ENCODE results near the gene FOXO3. TPM values are rescaled to one million over a fixed set of nuclear protein-coding genes. Genes with fewer than 3 reads are reported as not detected.
A peak's percentile ranks its signal among the peaks of the same experiment; 100 is the strongest.

The FOXO3 gene
- total and polyA plus RNA-seq, 4 donors, result 11.0 to 89.6 (median 44.1) TPM

DNA sequence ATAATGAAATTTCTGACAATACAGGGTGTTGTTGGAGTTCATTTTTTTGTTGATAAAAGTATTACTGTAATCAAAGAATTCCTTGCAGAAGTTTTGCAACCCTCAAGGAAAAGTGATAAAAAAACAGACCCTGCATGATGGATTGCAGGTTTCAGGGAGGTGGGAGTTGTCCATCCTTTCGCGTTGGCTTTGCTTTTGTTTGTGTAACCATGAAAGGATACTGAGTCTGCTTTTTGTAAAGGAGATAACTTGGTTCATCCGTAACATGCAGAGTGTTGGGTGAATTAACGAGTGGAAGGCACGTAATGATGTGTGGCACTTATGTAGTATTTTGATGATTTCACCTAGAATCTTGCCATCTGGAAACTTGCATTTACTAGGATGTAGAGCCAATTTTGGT is 23.6 kb downstream of the FOXO3 start:
- ATAC-seq (ENCODE audit: low FRiP score) (no peak), DNase-seq (no peak)
- no peak overlapping the region for H3K27ac ChIP-seq (ENCODE audit: low read depth in 1 of 2, low read length in 2 of 2)
- no peak overlapping the region for H3K4me3 ChIP-seq (ENCODE audit: low read length in 2 of 2)
- H3K4me1 ChIP-seq (ENCODE audit: control insufficient read depth in 1 of 2, insufficient read depth in 2 of 2, low read length in 2 of 2), result peaks cover 21 to 47% of the 10 kb centered on the region in 2 donors
- no peaks in the 10 kb centered on the region for H3K9me3 ChIP-seq (ENCODE audit: control insufficient read depth, low read length)
- intact Hi-C loops (cut with DNase I), result loop anchor here (5.0 kb wide), 2 partner anchors 33 to 68 kb away; no protein-coding TSS in a partner anchor
- WGBS, 2 donors, result 28 to 36% methylated on average over 5 of the region's 5 CpGs
- H3K36me3 ChIP-seq (ENCODE audit: control insufficient read depth in 1 of 2, insufficient read depth in 2 of 2, low read length in 1 of 2), result peaks cover 0 to 3% of the 10 kb centered on the region in 2 donors
- no peaks in the 10 kb centered on the region for H3K27me3 ChIP-seq (ENCODE audit: control insufficient read depth in 1 of 2, insufficient read depth in 2 of 2, low read length in 1 of 2)

DNA sequence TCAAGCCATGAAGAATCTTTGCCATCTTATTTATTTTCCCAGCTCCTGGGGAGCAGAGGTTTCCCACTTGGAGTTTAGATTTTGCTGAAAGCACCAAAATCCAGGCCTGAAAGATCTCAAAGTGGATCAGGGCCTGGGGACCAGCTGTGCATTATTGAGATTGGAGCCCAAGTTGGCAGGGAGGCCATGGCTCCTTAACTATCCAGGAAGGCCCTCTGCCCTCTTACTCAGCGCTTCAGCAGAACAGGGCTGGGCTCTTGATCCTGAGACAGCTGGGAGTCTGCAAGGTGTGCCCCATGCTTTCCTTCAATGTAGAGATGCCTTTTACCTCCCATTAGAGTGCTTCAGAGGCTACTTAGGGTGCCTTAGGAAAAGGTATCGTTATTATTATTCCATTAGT is 24.6 kb downstream of the FOXO3 start:
- 90 to 94% methylated on average over 2 of the region's 2 CpGs for WGBS, 2 donors
- peaks cover 18 to 43% of the 10 kb centered on the region in 2 donors for H3K4me1 ChIP-seq (ENCODE audit: control insufficient read depth in 1 of 2, insufficient read depth in 2 of 2, low read length in 2 of 2)
- intact Hi-C loops (cut with DNase I), result no loop called here

DNA sequence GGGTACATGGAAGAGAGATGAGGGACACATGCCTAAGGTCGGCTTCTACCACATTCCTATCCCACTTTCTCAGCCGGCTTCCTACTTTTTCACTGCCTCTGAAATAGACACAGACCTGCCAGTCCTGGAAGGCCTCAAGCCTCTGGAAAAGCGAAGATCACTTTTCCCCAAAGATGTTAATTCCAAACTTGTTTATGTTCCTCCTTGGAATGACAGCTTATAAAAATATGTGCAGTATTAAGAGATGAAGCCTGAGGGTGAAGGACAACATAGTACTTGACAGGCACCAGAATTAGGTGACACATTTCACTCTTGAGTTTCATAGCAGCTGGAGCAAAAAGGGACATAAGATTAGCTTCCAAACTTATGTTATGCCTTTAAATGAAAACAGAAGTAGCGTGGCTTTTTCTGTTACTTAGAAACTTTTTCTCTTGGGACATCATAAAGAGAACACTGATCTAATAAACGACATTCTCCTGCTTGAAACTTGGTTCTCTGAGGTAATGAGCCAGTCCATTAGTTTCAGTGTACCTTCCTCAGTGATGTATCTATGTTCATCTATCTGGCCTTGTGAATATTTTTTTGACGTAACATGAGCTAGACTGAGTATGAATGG is 25.3 kb downstream of the FOXO3 start:
- intact Hi-C loops (cut with DNase I), result no loop called here
- H3K27ac ChIP-seq (ENCODE audit: low read depth in 1 of 2, low read length in 2 of 2), result peak overlapping the region in 1 of 2 donors; percentile 4
- no peak overlapping the region for H3K4me3 ChIP-seq (ENCODE audit: low read length in 2 of 2)
- peaks cover 0 to 2% of the 10 kb centered on the region in 2 donors for H3K36me3 ChIP-seq (ENCODE audit: control insufficient read depth in 1 of 2, insufficient read depth in 2 of 2, low read length in 1 of 2)
- DNase-seq, result no peak
- no peaks in the 10 kb centered on the region for H3K27me3 ChIP-seq (ENCODE audit: control insufficient read depth in 1 of 2, insufficient read depth in 2 of 2, low read length in 1 of 2)
- no peak for ATAC-seq (ENCODE audit: low FRiP score)
- 44% methylated on average over 6 of the region's 6 CpGs for WGBS, 2 donors
- peaks cover 22 to 41% of the 10 kb centered on the region in 2 donors for H3K4me1 ChIP-seq (ENCODE audit: control insufficient read depth in 1 of 2, insufficient read depth in 2 of 2, low read length in 2 of 2)
- H3K9me3 ChIP-seq (ENCODE audit: control insufficient read depth, low read length), result no peaks in the 10 kb centered on the region

More for the DNA sequence above, 24.6 kb downstream of the FOXO3 start:
- Histone ChIP-seq H3K27me3 (ENCODE audit: control insufficient read depth in 1 of 2, insufficient read depth in 2 of 2, low read length in 1 of 2) (no peaks in the 10 kb centered on the region), H3K36me3 (ENCODE audit: control insufficient read depth in 1 of 2, insufficient read depth in 2 of 2, low read length in 1 of 2) (peaks cover 0 to 3% of the 10 kb centered on the region in 2 donors), H3K9me3 (ENCODE audit: control insufficient read depth, low read length) (no peaks in the 10 kb centered on the region), H3K27ac (ENCODE audit: low read depth in 1 of 2, low read length in 2 of 2) (peak overlapping the region; percentile 30 to 37), H3K4me3 (ENCODE audit: low read length in 2 of 2) (no peak overlapping the region)
- no peak for DNase-seq
- ATAC-seq (ENCODE audit: low FRiP score), result no peak

GRCh38 chr6:108587258-108588059 is 26.7 kb downstream of the FOXO3 start:
- ATAC-seq (ENCODE audit: low FRiP score), result no peak
- H3K4me3 ChIP-seq (ENCODE audit: low read length in 2 of 2), result no peak overlapping the region
- peaks cover 29 to 50% of the 10 kb centered on the region in 2 donors for H3K4me1 ChIP-seq (ENCODE audit: control insufficient read depth in 1 of 2, insufficient read depth in 2 of 2, low read length in 2 of 2)
- peaks cover 0 to 2% of the 10 kb centered on the region in 2 donors for H3K36me3 ChIP-seq (ENCODE audit: control insufficient read depth in 1 of 2, insufficient read depth in 2 of 2, low read length in 1 of 2)
- intact Hi-C loops (cut with DNase I), result no loop called here
- no peaks in the 10 kb centered on the region for H3K9me3 ChIP-seq (ENCODE audit: control insufficient read depth, low read length)
- 56 to 64% methylated on average over 9 of the region's 9 CpGs for WGBS, 2 donors
- no peak for DNase-seq
- H3K27ac ChIP-seq (ENCODE audit: low read depth in 1 of 2, low read length in 2 of 2), result peak overlapping the region in 1 of 2 donors; percentile 47
- no peaks in the 10 kb centered on the region for H3K27me3 ChIP-seq (ENCODE audit: control insufficient read depth in 1 of 2, insufficient read depth in 2 of 2, low read length in 1 of 2)

DNA sequence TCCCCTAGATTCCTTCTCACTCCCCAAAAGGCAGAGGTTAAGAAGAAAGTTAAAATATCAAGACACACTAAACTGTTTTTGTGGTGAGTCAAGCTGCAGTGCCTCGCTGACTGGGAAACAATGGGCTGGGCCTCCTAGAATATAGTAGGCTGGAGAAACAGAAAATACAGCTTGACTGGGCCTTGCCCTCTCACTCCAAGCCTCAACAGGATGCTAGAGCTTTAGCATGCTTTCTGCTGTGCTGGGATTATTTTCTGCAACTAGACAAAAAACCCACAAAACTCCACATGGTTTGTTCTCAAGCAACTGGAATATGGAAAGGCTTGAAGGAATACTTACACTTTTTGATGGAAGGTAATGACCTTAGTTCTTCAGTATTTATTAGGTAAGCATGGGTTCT is 27.9 kb downstream of the FOXO3 start:
- ATAC-seq (ENCODE audit: low FRiP score), result peak; percentile 66
- Histone ChIP-seq H3K9me3 (ENCODE audit: control insufficient read depth, low read length) (no peaks in the 10 kb centered on the region), H3K27me3 (ENCODE audit: control insufficient read depth in 1 of 2, insufficient read depth in 2 of 2, low read length in 1 of 2) (no peaks in the 10 kb centered on the region), H3K4me1 (ENCODE audit: control insufficient read depth in 1 of 2, insufficient read depth in 2 of 2, low read length in 2 of 2) (peaks cover 26 to 45% of the 10 kb centered on the region in 2 donors), H3K4me3 (ENCODE audit: low read length in 2 of 2) (no peak overlapping the region), H3K36me3 (ENCODE audit: control insufficient read depth in 1 of 2, insufficient read depth in 2 of 2, low read length in 1 of 2) (peaks cover 0 to 2% of the 10 kb centered on the region in 2 donors), H3K27ac (ENCODE audit: low read depth in 1 of 2, low read length in 2 of 2) (peak overlapping the region; percentile 72 to 94)
- intact Hi-C loops (cut with DNase I), result no loop called here
- WGBS, 2 donors, result 0 to 4% methylated on average over 1 of the region's 1 CpG
- DNase-seq, result peak in 1 of 2 donors; percentile 53

- ATAC-seq (ENCODE audit: low FRiP score), result peak; percentile 91
- H3K36me3 ChIP-seq (ENCODE audit: control insufficient read depth in 1 of 2, insufficient read depth in 2 of 2, low read length in 1 of 2), result peaks cover 0 to 2% of the 10 kb centered on the region in 2 donors
- 1 to 4% methylated on average over 6 of the region's 6 CpGs for WGBS, 2 donors
- no peaks in the 10 kb centered on the region for H3K27me3 ChIP-seq (ENCODE audit: control insufficient read depth in 1 of 2, insufficient read depth in 2 of 2, low read length in 1 of 2)
- H3K4me3 ChIP-seq (ENCODE audit: low read length in 2 of 2), result peak overlapping the region in 1 of 2 donors; percentile 14
- peak; percentile 71 to 79 for DNase-seq
- peaks cover 28 to 38% of the 10 kb centered on the region in 2 donors for H3K4me1 ChIP-seq (ENCODE audit: control insufficient read depth in 1 of 2, insufficient read depth in 2 of 2, low read length in 2 of 2)
- intact Hi-C loops (cut with DNase I), result no loop called here
- H3K9me3 ChIP-seq (ENCODE audit: control insufficient read depth, low read length), result no peaks in the 10 kb centered on the region
- peak overlapping the region in 1 of 2 donors; percentile 68 for H3K27ac ChIP-seq (ENCODE audit: low read depth in 1 of 2, low read length in 2 of 2)
Measured at GRCh38 chr6:108589244-108589791, 28.6 kb downstream of the FOXO3 start.

GRCh38 chr6:108591040-108591816 is 30.5 kb downstream of the FOXO3 start:
- ATAC-seq (ENCODE audit: low FRiP score) (no peak), DNase-seq (no peak)
- WGBS, 2 donors, result 25 to 29% methylated on average over 8 of the region's 8 CpGs
- Histone ChIP-seq H3K27me3 (ENCODE audit: control insufficient read depth in 1 of 2, insufficient read depth in 2 of 2, low read length in 1 of 2) (no peaks in the 10 kb centered on the region), H3K36me3 (ENCODE audit: control insufficient read depth in 1 of 2, insufficient read depth in 2 of 2, low read length in 1 of 2) (peaks cover 0 to 2% of the 10 kb centered on the region in 2 donors), H3K9me3 (ENCODE audit: control insufficient read depth, low read length) (no peaks in the 10 kb centered on the region), H3K4me3 (ENCODE audit: low read length in 2 of 2) (no peak overlapping the region), H3K4me1 (ENCODE audit: control insufficient read depth in 1 of 2, insufficient read depth in 2 of 2, low read length in 2 of 2) (peaks cover 32 to 33% of the 10 kb centered on the region in 2 donors), H3K27ac (ENCODE audit: low read depth in 1 of 2, low read length in 2 of 2) (peak overlapping the region; percentile 46 to 100)
- intact Hi-C loops (cut with DNase I), result no loop called here
